H4 (cell line): Measurements from ENCODE around the gene DIRAS1. TPM values are rescaled to one million over a fixed set of nuclear protein-coding genes. Genes with fewer than 3 reads are reported as not detected.

ENCODE experiments used
- DNase-seq: peaks from one replicate; pipeline ENCODE4 v3.0.0-alpha.2; 2015; ENCODE audit warnings: low spot score
- total RNA-seq: library from RNA; depleted of rRNA; stranded (reverse); fragments of >200 nt; shearing (Covaris generic); gene quantifications from 2 replicates; pipeline ENCODE4 v1.2.3, GENCODE V29; 2014; rRNA removed

DIRAS1 gene, protein sequence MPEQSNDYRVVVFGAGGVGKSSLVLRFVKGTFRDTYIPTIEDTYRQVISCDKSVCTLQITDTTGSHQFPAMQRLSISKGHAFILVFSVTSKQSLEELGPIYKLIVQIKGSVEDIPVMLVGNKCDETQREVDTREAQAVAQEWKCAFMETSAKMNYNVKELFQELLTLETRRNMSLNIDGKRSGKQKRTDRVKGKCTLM
- 1.1 and 1.3 TPM in 2 replicates for total RNA-seq

DNA sequence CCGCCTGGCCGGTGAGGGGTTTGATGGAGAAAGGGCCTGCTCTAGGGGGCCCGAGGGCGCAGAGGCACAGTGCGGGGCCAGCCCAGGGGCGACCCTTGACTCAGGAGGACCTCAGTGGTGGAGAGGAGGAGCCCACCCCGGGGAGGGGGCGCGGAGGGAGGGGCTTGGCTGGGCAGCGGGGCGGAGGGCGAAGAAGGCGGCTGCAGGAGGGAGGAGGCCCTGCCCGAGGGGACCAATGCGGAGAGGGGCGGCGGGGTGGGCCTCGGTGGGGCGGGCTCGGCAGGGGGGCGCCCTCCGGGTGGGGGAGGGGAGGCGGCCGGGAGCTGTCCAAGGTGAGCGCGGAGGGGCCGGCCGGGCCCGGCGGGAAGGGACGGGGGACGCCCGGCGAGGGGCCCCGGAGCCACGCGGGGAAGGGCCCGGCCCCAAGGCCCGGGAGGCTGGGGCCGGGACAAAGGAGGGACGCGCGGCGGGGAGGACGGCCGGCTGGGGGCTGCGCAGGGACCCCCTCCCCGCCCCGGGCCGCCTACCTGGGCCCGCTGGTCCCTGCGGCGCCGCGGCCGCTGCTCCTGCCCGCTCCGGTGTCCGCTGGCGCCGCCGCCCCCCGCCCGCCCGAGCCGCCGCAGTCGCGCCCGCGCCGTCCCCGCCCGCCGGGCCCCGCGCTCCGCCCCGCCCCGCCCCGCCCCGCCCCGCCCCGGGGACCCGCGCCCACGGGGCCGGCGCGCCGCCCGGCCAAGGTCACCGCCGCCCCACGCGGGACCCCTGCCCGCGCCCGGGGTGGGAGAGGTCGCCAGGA is at the start of gene DIRAS1:
Gene DIRAS1 (minus strand): TSS at position 596 of the 793 bp plus-strand sequence. CDS start 3,566 bp downstream, outside the sequence.
- DNase-seq, result no peak

DNA sequence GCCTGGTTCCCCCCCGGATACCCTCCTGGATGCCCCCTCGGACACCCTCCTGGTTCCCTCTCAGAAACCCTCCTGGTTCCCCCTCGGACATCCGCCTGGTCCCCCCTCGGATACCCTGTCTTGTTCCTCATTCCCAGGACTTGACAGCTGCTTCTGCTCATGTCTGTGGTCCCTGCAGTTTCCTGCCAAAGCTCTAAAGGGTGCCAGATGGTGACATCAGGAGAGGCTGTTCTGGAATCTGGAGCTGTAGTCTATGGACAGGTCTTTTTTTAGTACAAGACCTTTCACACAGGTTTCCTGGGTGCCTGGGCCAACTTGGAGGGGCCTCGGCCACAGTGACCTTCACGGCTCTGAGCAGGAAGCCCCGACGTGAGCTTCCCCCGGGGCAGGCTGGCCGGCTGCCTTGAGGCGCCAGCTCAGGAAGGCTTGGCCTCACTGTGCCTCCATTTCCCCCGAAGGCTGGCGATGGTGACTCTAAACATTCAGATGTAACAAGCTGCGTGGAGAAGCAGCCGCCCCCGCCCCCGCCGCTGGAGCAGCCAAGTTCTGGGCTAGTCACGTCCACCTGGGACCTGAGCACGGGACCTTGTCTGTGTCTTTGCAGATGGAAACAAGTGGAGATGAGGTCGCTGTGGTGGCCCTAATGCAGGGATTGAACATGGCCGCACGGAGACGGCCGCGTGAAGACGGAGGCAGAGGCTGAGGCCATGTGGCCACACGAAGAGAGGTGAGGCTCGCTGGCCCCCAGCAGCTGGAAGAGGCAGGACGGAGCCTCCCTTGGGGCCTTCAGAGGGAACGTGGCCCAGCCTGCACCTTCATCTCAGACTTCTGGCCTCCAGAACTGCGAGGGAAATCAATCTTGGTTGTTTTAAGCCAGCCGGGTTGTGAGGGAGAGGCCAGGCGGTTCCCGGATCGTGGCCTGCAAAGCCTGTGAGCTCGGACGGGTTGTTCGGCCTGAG is 49.2 kb upstream of the DIRAS1 start:
- no peak for DNase-seq

GRCh38 chr19:2769218-2769617 is 48.0 kb upstream of the DIRAS1 start:
- no peak for DNase-seq

DNA sequence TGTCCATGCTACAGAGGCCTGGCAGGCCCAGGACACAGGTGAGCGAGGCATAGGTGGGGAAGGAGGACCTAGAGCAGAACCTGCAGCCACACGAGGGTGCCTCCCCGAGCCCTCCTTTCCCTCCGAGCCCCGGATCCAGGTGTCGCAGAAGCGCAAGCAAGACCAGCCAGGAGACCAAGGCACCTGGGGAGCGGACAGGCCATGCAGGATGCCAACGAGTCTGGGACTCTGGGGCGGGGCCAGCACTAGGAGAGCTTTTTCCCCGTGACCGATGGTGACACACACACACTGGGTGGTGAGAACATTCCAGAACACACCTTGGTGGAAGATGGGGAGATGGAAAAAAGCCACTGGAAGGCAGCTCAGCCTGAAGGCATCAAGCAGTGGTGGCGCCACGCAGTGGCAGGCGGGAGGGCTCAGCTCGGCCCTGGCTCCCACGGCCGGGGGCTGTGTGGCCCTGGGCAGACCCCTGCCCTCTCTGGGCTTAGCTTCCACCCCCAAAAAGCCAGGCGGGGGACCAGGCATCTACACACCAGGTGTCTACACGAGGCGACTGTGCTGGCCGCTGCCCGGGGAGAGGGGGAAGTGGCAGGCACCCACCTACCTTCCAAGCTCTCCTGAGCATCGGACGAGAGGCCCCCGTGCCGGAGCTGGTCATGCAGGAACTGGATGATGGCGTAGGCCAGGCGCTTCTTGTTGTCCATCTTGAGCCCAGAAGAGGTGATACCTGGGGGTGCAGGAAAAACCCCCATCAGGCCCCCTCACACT is 47.4 kb upstream of the DIRAS1 start:
- no peak for DNase-seq

DNA sequence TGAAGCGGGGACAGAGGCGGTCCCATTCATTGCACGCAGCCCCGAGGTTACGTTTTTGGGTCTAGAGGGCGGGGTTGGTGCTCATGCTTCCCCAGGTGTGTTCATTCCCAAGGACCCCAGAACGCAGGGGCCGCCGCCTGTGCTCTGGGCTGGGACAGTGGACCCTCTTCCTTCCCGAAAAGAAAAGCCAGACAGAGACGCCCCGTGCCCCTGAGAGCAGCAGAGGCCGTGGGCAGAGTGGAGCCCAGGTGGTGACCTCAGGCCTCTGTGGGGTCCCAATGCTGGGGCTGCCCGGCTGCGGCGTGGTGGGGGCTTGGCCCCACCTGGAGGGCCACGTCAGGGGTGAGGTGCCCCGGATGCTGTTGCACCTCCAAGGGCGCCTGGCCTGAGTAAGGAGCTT is 46.5 kb upstream of the DIRAS1 start:
- DNase-seq, result no peak

GRCh38 chr19:2766594-2767372 is 45.6 kb upstream of the DIRAS1 start:
- no peak for DNase-seq

- DNase-seq, result no peak
Measured at GRCh38 chr19:2765376-2765775, 44.2 kb upstream of the DIRAS1 start.

DNA sequence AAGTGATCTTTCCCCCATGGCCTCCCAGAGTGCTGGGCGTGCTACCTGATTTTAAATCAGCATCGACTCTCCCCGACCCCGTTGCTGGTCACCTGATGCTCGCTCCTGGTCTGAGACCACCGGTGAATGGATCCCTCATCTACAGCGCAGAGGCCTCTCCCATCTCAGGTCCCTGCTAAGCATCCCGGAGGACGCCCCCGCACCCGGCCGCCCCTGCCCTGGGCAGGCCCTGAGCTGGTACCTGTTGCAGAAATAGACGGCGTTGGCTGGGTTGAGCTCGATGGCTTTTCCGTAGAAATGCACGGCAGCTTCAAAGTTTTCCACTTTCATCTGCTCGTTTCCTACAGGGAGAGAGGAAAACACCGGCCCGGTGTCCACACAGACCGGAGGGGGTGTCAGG is 43.8 kb upstream of the DIRAS1 start:
- no peak for DNase-seq

- DNase-seq, result no peak
Measured at GRCh38 chr19:2763687-2764086, 42.5 kb upstream of the DIRAS1 start.

GRCh38 chr19:2762783-2763496 is 41.8 kb upstream of the DIRAS1 start:
- DNase-seq, result no peak

GRCh38 chr19:2761876-2762782 is 41.0 kb upstream of the DIRAS1 start:
- no peak for DNase-seq

DNA sequence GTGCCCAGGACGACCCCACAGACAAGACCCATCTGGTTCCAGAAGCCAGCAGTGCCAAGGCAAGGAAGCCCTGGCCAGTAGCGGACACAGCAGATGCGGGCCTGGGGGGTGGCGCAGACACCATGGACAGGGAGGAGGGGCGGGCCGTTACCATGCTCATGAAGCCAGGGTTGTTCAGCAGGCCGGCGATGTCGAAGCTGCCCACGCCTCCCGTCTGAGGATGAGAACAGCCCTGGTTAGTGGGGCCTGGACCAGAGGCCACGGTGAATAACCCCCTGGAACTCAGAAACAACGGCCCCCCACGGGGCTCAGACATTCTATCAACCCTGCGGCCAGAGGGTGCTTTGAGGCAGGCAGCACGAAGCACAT is 40.1 kb upstream of the DIRAS1 start:
- DNase-seq, result no peak

DNA sequence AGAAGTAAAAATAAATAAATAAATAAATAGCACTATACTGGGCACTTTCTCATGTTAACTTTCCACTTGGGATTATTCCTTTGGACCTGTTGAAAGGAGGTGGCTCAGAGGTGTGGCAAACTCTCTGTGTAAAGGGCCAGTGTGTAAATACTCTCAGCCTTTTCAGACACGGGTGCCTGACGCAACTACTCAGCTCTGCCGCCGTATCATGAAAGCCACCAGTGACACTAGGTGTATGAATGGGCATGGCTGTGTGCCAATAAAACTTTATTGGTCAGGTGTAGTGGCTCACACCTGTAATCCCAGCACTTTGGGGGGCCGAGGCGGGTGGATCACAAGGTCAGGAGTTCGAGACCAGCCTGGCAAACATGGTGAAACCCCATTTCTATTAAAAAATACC is 38.8 kb upstream of the DIRAS1 start:
- DNase-seq, result no peak

GRCh38 chr19:2759362-2759761 is 38.2 kb upstream of the DIRAS1 start:
- no peak for DNase-seq

- no peak for DNase-seq
Measured at GRCh38 chr19:2758601-2759313, 37.6 kb upstream of the DIRAS1 start.

DNA sequence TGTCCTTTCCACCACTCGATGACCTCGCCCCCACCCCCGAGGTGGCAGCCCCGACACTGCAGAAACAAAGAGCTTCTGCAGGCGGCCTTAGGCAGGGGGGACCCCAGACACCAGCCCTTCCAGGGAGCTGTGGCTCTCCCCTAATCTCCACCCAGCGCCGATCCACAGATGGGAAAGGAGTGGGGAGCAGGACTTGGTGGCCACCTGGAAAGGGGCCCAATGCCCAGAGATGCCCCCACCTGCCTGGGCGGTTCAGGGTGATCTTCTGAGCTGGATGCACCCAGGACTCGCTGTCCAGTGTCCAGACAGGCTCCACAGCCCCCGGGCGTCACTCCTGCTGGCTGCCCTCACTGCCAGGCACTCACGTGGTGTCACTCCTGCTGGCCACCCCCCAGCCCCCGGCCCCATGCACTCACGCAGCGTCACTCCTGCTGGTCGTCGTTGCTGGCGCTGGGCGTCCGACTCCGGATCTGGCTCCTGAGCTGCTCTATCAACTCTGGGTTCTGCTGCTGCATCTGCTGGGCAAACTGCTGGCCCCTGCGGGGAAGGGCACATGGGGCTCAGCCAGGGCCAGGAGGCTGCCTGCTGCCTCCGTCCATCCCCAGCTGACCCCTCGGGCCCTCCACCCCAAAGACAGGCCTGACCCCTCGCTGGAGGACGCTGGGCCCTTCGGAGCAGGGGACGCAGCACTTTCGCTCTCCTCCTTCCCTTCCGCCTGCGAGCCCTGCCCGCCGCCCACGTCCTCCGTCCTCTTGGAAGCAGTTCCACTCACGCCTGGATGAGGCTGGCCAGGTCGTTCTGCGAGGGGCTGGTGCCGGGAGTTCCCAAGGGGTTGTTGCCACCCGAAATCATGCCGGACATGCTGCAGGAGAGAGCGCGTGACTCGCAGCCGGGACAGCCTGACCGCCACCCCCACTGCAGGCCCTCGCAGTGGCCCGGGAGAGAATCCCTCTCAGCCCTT is 36.0 kb upstream of the DIRAS1 start:
- no peak for DNase-seq

DNA sequence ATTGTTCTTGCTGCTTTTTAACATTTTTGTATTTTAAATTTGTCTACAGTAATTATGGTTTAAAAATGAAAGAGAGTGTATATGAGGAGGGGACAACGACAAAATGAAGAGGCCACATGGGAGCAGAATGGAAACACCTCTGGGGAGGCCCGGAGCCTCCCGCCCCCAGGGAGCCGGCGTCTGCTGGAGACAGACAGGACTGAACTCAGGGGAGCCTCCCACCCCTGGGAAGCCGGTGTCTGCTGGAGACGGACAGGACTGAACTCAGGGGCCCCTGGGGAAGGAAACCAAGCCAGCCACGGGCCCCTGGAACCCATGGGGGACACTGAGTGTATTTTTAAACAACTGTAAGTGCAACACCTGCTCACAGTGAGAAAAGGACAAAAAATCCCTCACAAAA is 35.3 kb upstream of the DIRAS1 start:
- DNase-seq, result no peak
